ENCODE measurements around the gene DERA.
A peak's percentile ranks its signal among the peaks of the same experiment; 100 is the strongest.
"Not testable (repeated sequence)": the region's sequence is repeated elsewhere in the genome, so short reads cannot be mapped to it uniquely, and the experiment has no call there.

Gene DERA

GRCh38 chr12:15910468-15910863, 666 bp upstream of the DERA start:
- no peak for DNase-seq

- not testable (repeated sequence) for DNase-seq
These were observed 799 bp downstream of the DERA start for GRCh38 chr12:15911931-15912330.

GRCh38 chr12:15914131-15914530, 3.0 kb downstream of the DERA start:
- not testable (repeated sequence) for DNase-seq

DNA sequence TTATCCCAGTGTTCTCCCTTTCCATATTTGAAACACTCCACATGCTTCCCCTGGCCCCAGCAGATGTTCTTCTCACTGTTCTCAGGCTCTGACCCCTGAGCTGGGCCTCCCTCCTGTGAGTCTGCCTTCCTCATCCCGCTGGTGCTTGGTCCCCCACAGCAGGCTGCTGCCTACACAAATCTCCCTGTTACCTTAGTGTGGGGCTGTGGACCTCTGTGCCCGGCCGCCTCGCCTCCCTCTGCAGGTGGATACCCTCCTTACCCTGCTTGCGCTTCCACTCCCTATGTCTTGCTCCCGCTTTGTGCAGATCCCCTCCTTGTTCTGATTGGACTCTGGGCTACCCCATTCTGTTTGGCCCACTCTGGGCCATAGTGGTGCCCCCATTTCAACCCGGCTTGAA, 6.9 kb downstream of the DERA start:
- no peak for DNase-seq

GRCh38 chr12:15919418-15919817, 8.3 kb downstream of the DERA start:
- peak; percentile 27 for DNase-seq

DNA sequence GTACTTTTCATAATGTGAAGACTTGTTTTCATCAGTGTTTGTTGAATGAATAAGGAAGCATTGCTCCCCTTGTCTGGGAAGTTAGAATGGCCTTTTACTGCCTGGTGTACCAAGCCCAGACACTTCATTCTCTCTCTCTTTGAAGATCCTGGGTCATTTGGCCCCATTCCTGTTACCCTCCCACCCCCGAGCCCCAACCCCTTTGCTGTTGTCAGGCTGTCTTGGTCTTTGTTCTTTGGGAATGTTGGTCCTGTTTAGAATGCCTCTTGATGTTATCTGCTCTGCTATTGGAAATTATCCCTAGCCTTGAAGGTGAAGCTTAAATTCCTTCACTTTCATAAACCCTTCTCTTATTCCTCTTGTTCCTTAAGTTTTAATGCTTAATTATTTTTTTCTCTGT, 13.8 kb downstream of the DERA start:
- no peak for DNase-seq

DNA sequence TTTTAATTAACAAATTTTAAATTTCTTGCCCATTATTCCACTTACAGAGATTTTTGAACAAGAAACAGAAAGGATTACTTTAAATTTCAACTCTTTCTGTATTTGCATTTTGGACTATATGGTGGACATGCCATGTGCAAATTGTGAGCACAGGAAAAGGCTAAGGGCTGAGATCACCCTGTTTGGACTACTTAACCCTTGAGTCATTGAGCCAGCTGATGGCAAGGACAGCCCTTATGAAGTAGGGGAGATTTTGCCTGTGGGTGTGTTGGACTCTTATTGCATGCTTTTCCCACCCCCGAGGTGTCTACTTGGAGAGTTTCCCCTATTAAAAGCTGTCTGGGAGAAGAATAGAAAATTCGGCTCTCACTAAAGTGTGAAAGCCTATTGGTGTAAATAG, 17.2 kb downstream of the DERA start:
- DNase-seq: no peak

- DNase-seq: no peak
These were observed 17.9 kb downstream of the DERA start for GRCh38 chr12:15928870-15929571.

GRCh38 chr12:15931590-15932053, 20.5 kb downstream of the DERA start:
- no peak for DNase-seq

- DNase-seq: no peak
These were observed 21.2 kb downstream of the DERA start for GRCh38 chr12:15932327-15932726.

DNA sequence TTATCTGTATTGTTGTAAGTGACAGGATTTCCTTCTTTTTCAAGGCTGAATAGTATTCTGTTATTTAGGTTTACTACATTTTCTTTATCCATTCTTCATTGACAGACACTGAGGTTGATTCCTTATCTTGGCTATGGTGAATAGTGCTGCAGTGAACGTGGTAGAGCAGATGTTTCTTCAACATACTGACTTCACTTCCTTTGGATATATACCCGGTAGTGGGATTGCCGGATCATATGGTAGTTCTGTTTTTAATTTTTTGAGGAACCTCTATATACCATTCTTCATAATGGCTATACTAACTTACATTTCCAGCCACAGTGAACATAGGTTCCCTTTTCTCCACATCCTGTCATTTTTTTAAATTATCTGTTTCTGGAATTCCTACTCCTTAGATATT, 21.8 kb downstream of the DERA start:
- DNase-seq: no peak

GRCh38 chr12:15933751-15934150, 22.6 kb downstream of the DERA start:
- no peak for DNase-seq

GRCh38 chr12:15936751-15937150, 25.6 kb downstream of the DERA start:
- DNase-seq: no peak

- DNase-seq: no peak
These were observed 26.8 kb downstream of the DERA start for GRCh38 chr12:15937902-15938301.

DNA sequence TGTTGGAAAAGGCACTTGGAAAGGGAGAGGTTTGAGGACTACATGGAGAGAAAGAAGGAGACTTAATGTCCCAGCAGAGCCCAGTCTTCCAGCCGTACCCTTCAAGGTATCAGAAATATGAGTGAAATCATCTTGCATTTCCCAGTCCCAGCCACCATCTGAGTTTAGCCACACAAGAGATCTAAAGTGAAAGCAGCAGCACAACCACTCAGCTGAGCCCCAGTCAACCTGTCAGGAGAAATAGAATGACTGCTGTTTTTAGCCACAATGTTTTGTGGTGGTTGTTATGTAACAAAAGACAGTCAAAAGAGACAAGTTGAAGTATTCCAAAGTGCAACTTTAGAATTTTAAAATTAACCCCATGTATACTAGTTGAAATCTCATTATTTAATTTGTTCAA, 28.0 kb downstream of the DERA start:
- DNase-seq: no peak

GRCh38 chr12:15942475-15942874, 31.3 kb downstream of the DERA start:
- no peak for DNase-seq

DNA sequence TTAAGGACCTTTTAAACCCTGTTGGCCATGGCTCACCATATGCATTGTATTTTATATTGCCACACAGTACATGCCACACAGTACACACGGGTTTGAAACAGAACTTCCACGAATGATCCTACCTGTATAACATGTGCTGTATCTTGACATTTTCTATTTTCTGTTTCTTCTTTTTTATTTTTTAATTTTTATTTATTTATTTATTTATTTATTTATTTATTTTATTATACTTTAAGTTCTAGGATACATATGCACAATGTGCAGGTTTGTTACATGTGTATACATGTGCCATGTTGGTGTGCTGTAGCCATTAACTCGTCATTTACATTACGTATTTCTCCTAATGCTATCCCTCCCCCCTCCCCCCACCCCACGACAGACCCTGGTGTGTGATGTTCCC, 32.4 kb downstream of the DERA start:
- DNase-seq: not testable (repeated sequence)

DNA sequence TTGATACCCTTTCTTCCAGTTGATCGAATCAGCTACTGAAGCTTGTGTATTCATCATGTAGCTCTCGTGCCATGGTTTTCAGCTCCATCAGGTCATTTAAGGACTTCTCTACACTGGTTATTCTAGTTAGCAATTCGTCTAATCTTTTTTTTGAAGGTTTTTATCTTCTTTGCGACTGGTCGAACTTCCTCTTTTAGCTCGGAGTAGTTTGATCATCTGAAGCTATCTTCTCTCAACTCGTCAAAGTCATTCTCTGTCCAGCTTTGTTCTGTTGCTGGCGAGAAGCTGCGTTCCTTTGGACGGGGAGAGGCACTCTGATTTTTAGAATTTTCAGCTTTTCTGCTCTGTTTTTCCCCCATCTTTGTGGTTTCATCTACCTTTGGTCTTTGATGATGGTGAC, 37.3 kb downstream of the DERA start:
- not testable (repeated sequence) for DNase-seq

GRCh38 chr12:15955281-15955680, 44.1 kb downstream of the DERA start:
- DNase-seq: no peak

DNA sequence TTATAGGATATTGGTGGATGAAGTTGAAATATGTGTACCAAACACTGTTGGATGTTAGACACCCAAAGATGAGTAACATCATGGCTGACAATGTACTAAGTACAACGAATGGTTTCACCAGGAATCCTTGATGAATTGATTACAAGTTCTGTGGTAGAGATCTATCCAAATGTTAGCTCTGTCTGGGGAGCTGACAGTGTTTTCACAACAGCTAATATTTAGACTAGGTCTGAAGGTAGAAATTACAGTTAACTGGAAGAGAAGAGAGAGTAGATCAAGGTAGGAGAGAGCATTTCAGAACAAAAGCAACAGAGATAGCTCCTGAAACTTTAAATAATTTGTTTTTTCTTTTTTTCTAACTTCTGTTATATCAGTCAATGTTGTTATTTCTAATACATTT, 44.9 kb downstream of the DERA start:
- DNase-seq: no peak

DNA sequence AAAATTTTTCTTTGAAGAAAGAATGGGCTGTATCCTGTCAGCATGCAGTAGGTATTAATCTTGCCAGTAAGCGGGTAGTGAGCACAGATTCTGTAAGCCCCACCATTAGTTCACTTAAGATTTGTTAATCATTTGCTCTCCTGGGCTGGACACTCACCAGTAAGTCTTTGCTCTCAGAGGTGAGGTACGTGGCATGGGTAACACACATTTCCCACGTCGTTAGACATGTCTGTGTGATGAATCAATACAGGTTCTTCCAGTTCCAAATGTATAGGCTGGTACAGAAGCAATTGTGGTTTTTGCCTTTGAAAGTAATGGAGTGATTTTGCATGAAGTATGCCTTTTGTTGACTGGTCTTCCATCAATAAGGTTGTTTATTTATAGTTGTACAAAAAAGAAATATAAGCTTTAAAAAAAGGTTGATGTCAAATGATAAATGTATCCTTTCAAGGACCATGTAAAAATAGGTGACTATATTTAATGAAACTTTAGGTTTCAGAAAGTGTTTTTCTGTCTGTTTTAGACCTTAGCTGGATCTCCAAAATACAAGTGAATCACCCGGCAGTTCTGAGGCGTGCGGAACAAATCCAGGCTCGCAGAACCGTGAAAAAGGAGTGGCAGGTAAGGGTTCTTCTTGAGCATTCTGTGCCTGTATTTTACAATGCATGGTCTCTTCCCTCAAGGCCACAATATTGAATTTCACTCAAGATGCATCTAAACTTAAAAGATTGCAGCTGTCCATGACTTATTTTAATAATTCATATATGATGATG, 45.5 kb downstream of the DERA start:
- no peak for DNase-seq

GRCh38 chr12:15962760-15963159, 51.6 kb downstream of the DERA start:
- DNase-seq: no peak

DNA sequence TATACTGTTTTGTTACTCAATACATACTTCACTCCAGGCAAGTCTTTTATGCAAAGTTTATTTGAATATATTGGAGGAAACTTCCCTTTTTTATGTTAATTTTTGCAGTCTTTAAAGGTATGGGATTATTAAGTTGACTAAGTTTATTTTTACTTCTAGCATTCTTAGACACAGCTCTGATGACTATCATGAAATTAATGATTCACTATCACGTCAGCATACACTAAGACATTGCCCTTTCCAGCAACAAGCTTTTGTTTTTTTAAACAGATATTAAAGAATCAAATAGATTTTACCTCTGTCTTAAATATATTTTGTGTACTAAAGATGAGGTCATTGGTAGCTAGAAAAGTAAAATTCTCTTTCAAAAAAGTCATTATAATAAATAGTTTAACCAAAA, 52.1 kb downstream of the DERA start:
- no peak for DNase-seq

DNA sequence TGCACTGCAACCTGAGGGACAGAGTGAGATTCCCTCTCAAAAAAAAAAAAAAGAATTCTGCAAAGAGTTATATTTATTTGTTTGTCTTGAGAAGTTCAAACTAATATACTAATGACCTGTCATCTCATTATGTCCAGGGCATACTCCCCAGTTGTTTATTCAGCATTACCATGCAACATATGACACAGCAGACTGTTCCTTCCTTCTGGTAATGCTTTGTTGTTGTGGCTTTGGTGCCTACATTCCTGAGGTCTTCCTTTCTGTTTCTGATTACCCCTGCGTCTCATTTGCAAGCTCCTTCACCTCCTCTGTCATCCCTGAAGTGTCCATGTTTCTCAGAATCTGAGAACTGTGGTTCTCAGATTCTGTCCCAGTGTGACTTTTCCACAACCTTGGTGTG, 55.3 kb downstream of the DERA start:
- no peak for DNase-seq

- not testable (repeated sequence) for DNase-seq
These were observed 55.9 kb downstream of the DERA start for GRCh38 chr12:15967053-15967452.
